Stimulated activated effector memory CD8-positive, alpha-beta T cell treated with anti-CD3 and anti-CD28 coated beads, Interleukin-12 subunit alpha, Interleukin-12 subunit beta, amount 100 ng/mL, for 72 hours (primary cell): ENCODE results near the gene EML6.
A peak's percentile ranks its signal among the peaks of the same experiment; 100 is the strongest.

ENCODE experiments used
- ATAC-seq: fragments of 150-1000 bp; cut with Tn5 transposase; 2 replicates; pipeline ENCODE4 v1.10.0; 2021
- DNase-seq, 2 donors: peaks; one replicate each; pipeline ENCODE4 v3.0.0; 2021 to 2022; ENCODE audit warnings: low spot score in 2 of 2
- H3K27ac Mint-ChIP-seq: one replicate; pipeline ENCODE4 v1.8.0; 2022; ENCODE audit warnings: mild to moderate bottlenecking, mixed read lengths
- H3K36me3 Mint-ChIP-seq: one replicate; pipeline ENCODE4 v1.8.0; 2022; ENCODE audit warnings: mild to moderate bottlenecking, mixed read lengths
- H3K4me1 Mint-ChIP-seq: one replicate; pipeline ENCODE4 v1.8.0; 2022; ENCODE audit warnings: mixed read lengths
- H3K4me3 Mint-ChIP-seq: one replicate; pipeline ENCODE4 v1.8.0; 2022; ENCODE audit warnings: mild to moderate bottlenecking, mixed read lengths
- H3K9me3 Mint-ChIP-seq: one replicate; pipeline ENCODE4 v1.8.0; 2022; ENCODE audit warnings: mixed read lengths

Gene EML6

GRCh38 chr2:54724560-54725342 is 1.3 kb downstream of the EML6 start:
- Mint-ChIP-seq H3K4me1 (peaks cover 7% of the 10 kb centered on the region), H3K9me3 (no peaks in the 10 kb centered on the region), H3K27ac (peak overlapping the region; percentile 80), H3K4me3 (peak overlapping the region; percentile 92), H3K36me3 (no peaks in the 10 kb centered on the region)
- peak in 1 of 2 donors; percentile 63 for DNase-seq
- no peak for ATAC-seq

GRCh38 chr2:54725343-54726099 is 2.1 kb downstream of the EML6 start:
- ATAC-seq, result no peak
- DNase-seq, result no peak
- Mint-ChIP-seq H3K4me1 (peaks cover 7% of the 10 kb centered on the region), H3K9me3 (no peaks in the 10 kb centered on the region), H3K27ac (no peak overlapping the region), H3K4me3 (peak overlapping the region; percentile 92), H3K36me3 (no peaks in the 10 kb centered on the region)

- H3K4me1 Mint-ChIP-seq, result peaks cover 7% of the 10 kb centered on the region
- ATAC-seq (no peak), DNase-seq (no peak)
- H3K27ac Mint-ChIP-seq, result no peak overlapping the region
- H3K9me3 Mint-ChIP-seq, result no peaks in the 10 kb centered on the region
- H3K36me3 Mint-ChIP-seq, result no peaks in the 10 kb centered on the region
- H3K4me3 Mint-ChIP-seq, result no peak overlapping the region
Observed at GRCh38 chr2:54726431-54726830, 3.0 kb downstream of the EML6 start.

- Mint-ChIP-seq H3K27ac (no peak overlapping the region), H3K4me3 (no peak overlapping the region), H3K4me1 (peaks cover 7% of the 10 kb centered on the region), H3K36me3 (no peaks in the 10 kb centered on the region), H3K9me3 (no peaks in the 10 kb centered on the region)
- DNase-seq, result no peak
- no peak for ATAC-seq
Observed at GRCh38 chr2:54726940-54727339, 3.5 kb downstream of the EML6 start.

- Mint-ChIP-seq H3K27ac (no peak overlapping the region), H3K9me3 (no peaks in the 10 kb centered on the region), H3K4me3 (no peak overlapping the region), H3K36me3 (no peaks in the 10 kb centered on the region), H3K4me1 (peaks cover 7% of the 10 kb centered on the region)
- DNase-seq (no peak), ATAC-seq (no peak)
Observed at GRCh38 chr2:54728669-54729120, 5.2 kb downstream of the EML6 start.

- Mint-ChIP-seq H3K4me3 (no peak overlapping the region), H3K4me1 (no peaks in the 10 kb centered on the region), H3K36me3 (no peaks in the 10 kb centered on the region), H3K27ac (no peak overlapping the region), H3K9me3 (no peaks in the 10 kb centered on the region)
- DNase-seq, result no peak
- no peak for ATAC-seq
Observed at GRCh38 chr2:54735636-54736035, 12.2 kb downstream of the EML6 start.

- ATAC-seq, result no peak
- Mint-ChIP-seq H3K36me3 (no peaks in the 10 kb centered on the region), H3K9me3 (no peaks in the 10 kb centered on the region), H3K4me3 (no peak overlapping the region), H3K27ac (no peak overlapping the region), H3K4me1 (no peaks in the 10 kb centered on the region)
- DNase-seq, result no peak
Observed at GRCh38 chr2:54738281-54738680, 14.8 kb downstream of the EML6 start.

- Mint-ChIP-seq H3K4me1 (no peaks in the 10 kb centered on the region), H3K9me3 (no peaks in the 10 kb centered on the region), H3K27ac (no peak overlapping the region), H3K36me3 (no peaks in the 10 kb centered on the region), H3K4me3 (no peak overlapping the region)
- no peak for DNase-seq
- ATAC-seq, result no peak
Observed at GRCh38 chr2:54740333-54740732, 16.9 kb downstream of the EML6 start.

- H3K4me1 Mint-ChIP-seq, result no peaks in the 10 kb centered on the region
- ATAC-seq (no peak), DNase-seq (no peak)
- H3K9me3 Mint-ChIP-seq, result no peaks in the 10 kb centered on the region
- H3K4me3 Mint-ChIP-seq, result no peak overlapping the region
- H3K27ac Mint-ChIP-seq, result no peak overlapping the region
- no peaks in the 10 kb centered on the region for H3K36me3 Mint-ChIP-seq
Observed at GRCh38 chr2:54741250-54741649, 17.8 kb downstream of the EML6 start.

GRCh38 chr2:54750040-54750439 is 26.6 kb downstream of the EML6 start:
- Mint-ChIP-seq H3K27ac (no peak overlapping the region), H3K9me3 (peaks cover 3% of the 10 kb centered on the region), H3K4me3 (no peak overlapping the region), H3K36me3 (no peaks in the 10 kb centered on the region), H3K4me1 (no peaks in the 10 kb centered on the region)
- DNase-seq, result no peak
- no peak for ATAC-seq

GRCh38 chr2:54752439-54752838 is 29.0 kb downstream of the EML6 start:
- peaks cover 3% of the 10 kb centered on the region for H3K9me3 Mint-ChIP-seq
- no peaks in the 10 kb centered on the region for H3K36me3 Mint-ChIP-seq

GRCh38 chr2:54755641-54756326 is 32.3 kb downstream of the EML6 start:
- Mint-ChIP-seq H3K36me3 (no peaks in the 10 kb centered on the region), H3K4me1 (peaks cover 11% of the 10 kb centered on the region), H3K4me3 (no peak overlapping the region), H3K27ac (no peak overlapping the region), H3K9me3 (peaks cover 3% of the 10 kb centered on the region)
- ATAC-seq, result no peak
- no peak for DNase-seq

More at GRCh38 chr2:54752439-54752838, 29.0 kb downstream of the EML6 start:
- DNase-seq (no peak), ATAC-seq (no peak)
- H3K27ac Mint-ChIP-seq, result no peak overlapping the region
- H3K4me1 Mint-ChIP-seq, result peaks cover 3% of the 10 kb centered on the region
- no peak overlapping the region for H3K4me3 Mint-ChIP-seq

GRCh38 chr2:54757500-54757899 is 34.0 kb downstream of the EML6 start:
- Mint-ChIP-seq H3K4me3 (no peak overlapping the region), H3K4me1 (peaks cover 11% of the 10 kb centered on the region), H3K36me3 (no peaks in the 10 kb centered on the region), H3K27ac (no peak overlapping the region), H3K9me3 (peaks cover under 1% of the 10 kb centered on the region)
- ATAC-seq (peak; percentile 62), DNase-seq (no peak)

GRCh38 chr2:54758951-54759350 is 35.5 kb downstream of the EML6 start:
- ATAC-seq, result no peak
- H3K4me3 Mint-ChIP-seq, result no peak overlapping the region
- H3K27ac Mint-ChIP-seq, result no peak overlapping the region
- no peaks in the 10 kb centered on the region for H3K9me3 Mint-ChIP-seq
- DNase-seq, result no peak
- no peaks in the 10 kb centered on the region for H3K36me3 Mint-ChIP-seq
- H3K4me1 Mint-ChIP-seq, result peaks cover 11% of the 10 kb centered on the region

GRCh38 chr2:54760310-54760709 is 36.8 kb downstream of the EML6 start:
- no peak for ATAC-seq
- Mint-ChIP-seq H3K9me3 (no peaks in the 10 kb centered on the region), H3K4me1 (peaks cover 11% of the 10 kb centered on the region), H3K27ac (no peak overlapping the region), H3K36me3 (no peaks in the 10 kb centered on the region), H3K4me3 (no peak overlapping the region)
- DNase-seq, result no peak
